IPS-11a (cell line): Measurements from ENCODE around the gene ZNF286A.
"Not testable (repeated sequence)": the region's sequence is repeated elsewhere in the genome, so short reads cannot be mapped to it uniquely, and the experiment has no call there.

Source experiments
- H3K4me3 ChIP-seq: one replicate; pipeline ENCODE4 v1.5.1; 2013; ENCODE audit warnings: low read depth, low read length, control low read depth

Gene ZNF286A

GRCh38 chr17:15768865-15769533 is 69.4 kb downstream of the ZNF286A start:
- not testable (repeated sequence) for H3K4me3 ChIP-seq
